ENCODE data around the gene DST. TPM values are rescaled to one million over a fixed set of nuclear protein-coding genes. Genes with fewer than 3 reads are reported as not detected.

The DST gene
- total RNA-seq, 1 donor: 19.2 TPM

- H3K4me3 ChIP-seq (ENCODE audit: low read length): no peak overlapping the region
- no peaks in the 10 kb centered on the region for H3K27me3 ChIP-seq (ENCODE audit: insufficient read depth, low read length)
- H3K9me3 ChIP-seq (ENCODE audit: low read depth, low read length): no peaks in the 10 kb centered on the region
- H3K4me1 ChIP-seq (ENCODE audit: insufficient read depth, low read length): no peaks in the 10 kb centered on the region
Observed at GRCh38 chr6:56618050-56618449, 24.6 kb downstream of the DST start.

- no peaks in the 10 kb centered on the region for H3K4me1 ChIP-seq (ENCODE audit: insufficient read depth, low read length)
- no peak overlapping the region for H3K4me3 ChIP-seq (ENCODE audit: low read length)
- no peaks in the 10 kb centered on the region for H3K27me3 ChIP-seq (ENCODE audit: insufficient read depth, low read length)
- no peaks in the 10 kb centered on the region for H3K9me3 ChIP-seq (ENCODE audit: low read depth, low read length)
Observed at GRCh38 chr6:56616967-56617366, 25.7 kb downstream of the DST start.

GRCh38 chr6:56613247-56613851, 29.3 kb downstream of the DST start:
- no peak overlapping the region for H3K4me3 ChIP-seq (ENCODE audit: low read length)
- no peaks in the 10 kb centered on the region for H3K27me3 ChIP-seq (ENCODE audit: insufficient read depth, low read length)
- no peaks in the 10 kb centered on the region for H3K4me1 ChIP-seq (ENCODE audit: insufficient read depth, low read length)
- H3K9me3 ChIP-seq (ENCODE audit: low read depth, low read length): no peaks in the 10 kb centered on the region

GRCh38 chr6:56608332-56608731, 34.4 kb downstream of the DST start:
- no peak overlapping the region for H3K4me3 ChIP-seq (ENCODE audit: low read length)
- H3K4me1 ChIP-seq (ENCODE audit: insufficient read depth, low read length): no peaks in the 10 kb centered on the region
- H3K9me3 ChIP-seq (ENCODE audit: low read depth, low read length): no peaks in the 10 kb centered on the region
- no peaks in the 10 kb centered on the region for H3K27me3 ChIP-seq (ENCODE audit: insufficient read depth, low read length)

- H3K4me3 ChIP-seq (ENCODE audit: low read length): no peak overlapping the region
- H3K4me1 ChIP-seq (ENCODE audit: insufficient read depth, low read length): no peaks in the 10 kb centered on the region
- H3K27me3 ChIP-seq (ENCODE audit: insufficient read depth, low read length): no peaks in the 10 kb centered on the region
- H3K9me3 ChIP-seq (ENCODE audit: low read depth, low read length): no peaks in the 10 kb centered on the region
Observed at GRCh38 chr6:56607111-56607752, 35.5 kb downstream of the DST start.

- no peaks in the 10 kb centered on the region for H3K27me3 ChIP-seq (ENCODE audit: insufficient read depth, low read length)
- no peaks in the 10 kb centered on the region for H3K9me3 ChIP-seq (ENCODE audit: low read depth, low read length)
- no peak overlapping the region for H3K4me3 ChIP-seq (ENCODE audit: low read length)
- H3K4me1 ChIP-seq (ENCODE audit: insufficient read depth, low read length): no peaks in the 10 kb centered on the region
Observed at GRCh38 chr6:56605435-56605834, 37.3 kb downstream of the DST start.

- Histone ChIP-seq H3K9me3 (ENCODE audit: low read depth, low read length) (no peaks in the 10 kb centered on the region), H3K27me3 (ENCODE audit: insufficient read depth, low read length) (no peaks in the 10 kb centered on the region), H3K4me3 (ENCODE audit: low read length) (no peak overlapping the region), H3K4me1 (ENCODE audit: insufficient read depth, low read length) (no peaks in the 10 kb centered on the region)
Observed at GRCh38 chr6:56604186-56604585, 38.5 kb downstream of the DST start.

- H3K4me3 ChIP-seq (ENCODE audit: low read length): no peak overlapping the region
- H3K27me3 ChIP-seq (ENCODE audit: insufficient read depth, low read length): no peaks in the 10 kb centered on the region
- no peaks in the 10 kb centered on the region for H3K9me3 ChIP-seq (ENCODE audit: low read depth, low read length)
- H3K4me1 ChIP-seq (ENCODE audit: insufficient read depth, low read length): no peaks in the 10 kb centered on the region
Observed at GRCh38 chr6:56601390-56601789, 41.3 kb downstream of the DST start.

- Histone ChIP-seq H3K4me1 (ENCODE audit: insufficient read depth, low read length) (peaks cover 26% of the 10 kb centered on the region), H3K4me3 (ENCODE audit: low read length) (no peak overlapping the region), H3K27me3 (ENCODE audit: insufficient read depth, low read length) (no peaks in the 10 kb centered on the region), H3K9me3 (ENCODE audit: low read depth, low read length) (no peaks in the 10 kb centered on the region)
Observed at GRCh38 chr6:56595490-56596122, 47.1 kb downstream of the DST start.

- Histone ChIP-seq H3K4me1 (ENCODE audit: insufficient read depth, low read length) (peaks cover 26% of the 10 kb centered on the region), H3K9me3 (ENCODE audit: low read depth, low read length) (no peaks in the 10 kb centered on the region), H3K27me3 (ENCODE audit: insufficient read depth, low read length) (no peaks in the 10 kb centered on the region), H3K4me3 (ENCODE audit: low read length) (no peak overlapping the region)
Observed at GRCh38 chr6:56594699-56595098, 48.0 kb downstream of the DST start.

- H3K9me3 ChIP-seq (ENCODE audit: low read depth, low read length): no peaks in the 10 kb centered on the region
- peaks cover 26% of the 10 kb centered on the region for H3K4me1 ChIP-seq (ENCODE audit: insufficient read depth, low read length)
- no peak overlapping the region for H3K4me3 ChIP-seq (ENCODE audit: low read length)
- H3K27me3 ChIP-seq (ENCODE audit: insufficient read depth, low read length): no peaks in the 10 kb centered on the region
Observed at GRCh38 chr6:56593801-56594318, 48.8 kb downstream of the DST start.

GRCh38 chr6:56582236-56582635, 60.5 kb downstream of the DST start:
- Histone ChIP-seq H3K4me1 (ENCODE audit: insufficient read depth, low read length) (no peaks in the 10 kb centered on the region), H3K27me3 (ENCODE audit: insufficient read depth, low read length) (no peaks in the 10 kb centered on the region), H3K9me3 (ENCODE audit: low read depth, low read length) (no peaks in the 10 kb centered on the region), H3K4me3 (ENCODE audit: low read length) (no peak overlapping the region)

- Histone ChIP-seq H3K9me3 (ENCODE audit: low read depth, low read length) (no peaks in the 10 kb centered on the region), H3K27me3 (ENCODE audit: insufficient read depth, low read length) (no peaks in the 10 kb centered on the region), H3K4me1 (ENCODE audit: insufficient read depth, low read length) (no peaks in the 10 kb centered on the region), H3K4me3 (ENCODE audit: low read length) (no peak overlapping the region)
Observed at GRCh38 chr6:56581296-56581925, 61.3 kb downstream of the DST start.

- Histone ChIP-seq H3K4me3 (ENCODE audit: low read length) (no peak overlapping the region), H3K9me3 (ENCODE audit: low read depth, low read length) (no peaks in the 10 kb centered on the region), H3K4me1 (ENCODE audit: insufficient read depth, low read length) (no peaks in the 10 kb centered on the region), H3K27me3 (ENCODE audit: insufficient read depth, low read length) (no peaks in the 10 kb centered on the region)
Observed at GRCh38 chr6:56580271-56580670, 62.4 kb downstream of the DST start.

- no peak overlapping the region for H3K4me3 ChIP-seq (ENCODE audit: low read length)
- no peaks in the 10 kb centered on the region for H3K4me1 ChIP-seq (ENCODE audit: insufficient read depth, low read length)
- no peaks in the 10 kb centered on the region for H3K27me3 ChIP-seq (ENCODE audit: insufficient read depth, low read length)
- no peaks in the 10 kb centered on the region for H3K9me3 ChIP-seq (ENCODE audit: low read depth, low read length)
Observed at GRCh38 chr6:56579155-56579851, 63.4 kb downstream of the DST start.

All from mononuclear cell (primary cell).